ENCODE data around the gene ACAP3. TPM values are rescaled to one million over a fixed set of nuclear protein-coding genes. Genes with fewer than 3 reads are reported as not detected.
A peak's percentile ranks its signal among the peaks of the same experiment; 100 is the strongest.
"Not testable (repeated sequence)": the region's sequence is repeated elsewhere in the genome, so short reads cannot be mapped to it uniquely, and the experiment has no call there.

ACAP3 gene
- total RNA-seq, 1 donor from 2014 or later = 97.3 TPM

- Mint-ChIP-seq H3K36me3 (peaks cover 25% of the 10 kb centered on the region), H3K4me3 (no peak overlapping the region), H3K4me1 (peaks cover 2% of the 10 kb centered on the region), H3K27me3 (ENCODE audit: low read depth) (no peaks in the 10 kb centered on the region), H3K27ac (no peak overlapping the region), H3K9me3 (no peaks in the 10 kb centered on the region)
- no peak for TF ChIP-seq CTCF (IDR thresholded peaks at IDR 0.05; ENCODE audit: unreplicated experiment)
- no peak for DNase-seq (ENCODE audit: low spot score in 2 of 2, unreplicated experiment in 2 of 2)
Measured at GRCh38 chr1:1254667-1254998, 53.1 kb downstream of the ACAP3 start.

GRCh38 chr1:1253972-1254666, 53.6 kb downstream of the ACAP3 start:
- DNase-seq (ENCODE audit: low spot score in 2 of 2, unreplicated experiment in 2 of 2) = no peak
- Mint-ChIP-seq H3K9me3 (no peaks in the 10 kb centered on the region), H3K27ac (no peak overlapping the region), H3K4me1 (peaks cover 2% of the 10 kb centered on the region), H3K27me3 (ENCODE audit: low read depth) (no peaks in the 10 kb centered on the region), H3K36me3 (peaks cover 25% of the 10 kb centered on the region), H3K4me3 (no peak overlapping the region)
- no peak for TF ChIP-seq CTCF (IDR thresholded peaks at IDR 0.05; ENCODE audit: unreplicated experiment)

- H3K4me3 Mint-ChIP-seq = no peak overlapping the region
- no peak for DNase-seq (ENCODE audit: low spot score in 2 of 2, unreplicated experiment in 2 of 2)
- no peak for TF ChIP-seq CTCF (IDR thresholded peaks at IDR 0.05; ENCODE audit: unreplicated experiment)
- H3K36me3 Mint-ChIP-seq = peaks cover 22% of the 10 kb centered on the region
- peaks cover 2% of the 10 kb centered on the region for H3K4me1 Mint-ChIP-seq
- no peaks in the 10 kb centered on the region for H3K27me3 Mint-ChIP-seq (ENCODE audit: low read depth)
- H3K9me3 Mint-ChIP-seq = no peaks in the 10 kb centered on the region
- no peak overlapping the region for H3K27ac Mint-ChIP-seq
Measured at GRCh38 chr1:1253314-1253713, 54.4 kb downstream of the ACAP3 start.

GRCh38 chr1:1250786-1251284, 56.9 kb downstream of the ACAP3 start:
- no peak for DNase-seq (ENCODE audit: low spot score in 2 of 2, unreplicated experiment in 2 of 2)
- no peak for TF ChIP-seq CTCF (IDR thresholded peaks at IDR 0.05; ENCODE audit: unreplicated experiment)
- Mint-ChIP-seq H3K36me3 (peaks cover 12% of the 10 kb centered on the region), H3K9me3 (no peaks in the 10 kb centered on the region), H3K27ac (peak overlapping the region; percentile 39), H3K27me3 (ENCODE audit: low read depth) (peaks cover 12% of the 10 kb centered on the region), H3K4me3 (no peak overlapping the region), H3K4me1 (peaks cover 2% of the 10 kb centered on the region)

GRCh38 chr1:1248009-1248913, 59.5 kb downstream of the ACAP3 start:
- H3K27me3 Mint-ChIP-seq (ENCODE audit: low read depth) = peaks cover 12% of the 10 kb centered on the region
- DNase-seq (ENCODE audit: low spot score in 2 of 2, unreplicated experiment in 2 of 2) = not testable (repeated sequence)

GRCh38 chr1:1247341-1247913, 60.3 kb downstream of the ACAP3 start:
- Mint-ChIP-seq H3K36me3 (peaks cover 3% of the 10 kb centered on the region), H3K4me1 (peaks cover 2% of the 10 kb centered on the region), H3K27me3 (ENCODE audit: low read depth) (peaks cover 12% of the 10 kb centered on the region), H3K4me3 (no peak overlapping the region), H3K9me3 (no peaks in the 10 kb centered on the region), H3K27ac (no peak overlapping the region)
- no peak for TF ChIP-seq CTCF (IDR thresholded peaks at IDR 0.05; ENCODE audit: unreplicated experiment)
- no peak for DNase-seq (ENCODE audit: low spot score in 2 of 2, unreplicated experiment in 2 of 2)

More at GRCh38 chr1:1248009-1248913, 59.5 kb downstream of the ACAP3 start:
- not testable (repeated sequence) for H3K9me3 Mint-ChIP-seq, H3K27ac Mint-ChIP-seq, H3K4me3 Mint-ChIP-seq, H3K36me3 Mint-ChIP-seq, H3K4me1 Mint-ChIP-seq
